BLaER1 (cell line): Measurements from ENCODE around the gene NEK2.
"Not testable (repeated sequence)": the region's sequence is repeated elsewhere in the genome, so short reads cannot be mapped to it uniquely, and the experiment has no call there.

Source experiments
- H3K27ac ChIP-seq: shearing (Covaris generic); formaldehyde crosslinking; 2 replicates; pipeline ENCODE4 v1.8.1; 2022
- H3K27me3 ChIP-seq: shearing (Covaris generic); formaldehyde crosslinking; 2 replicates; pipeline ENCODE4 v1.8.1; 2022
- H3K36me3 ChIP-seq: shearing (Covaris generic); formaldehyde crosslinking; 2 replicates; pipeline ENCODE4 v1.8.1; 2022
- H3K4me1 ChIP-seq: shearing (Covaris generic); formaldehyde crosslinking; 2 replicates; pipeline ENCODE4 v1.8.1; 2022
- H3K4me2 ChIP-seq: shearing (Covaris generic); formaldehyde crosslinking; 2 replicates; pipeline ENCODE4 v1.8.1; 2022
- H3K4me3 ChIP-seq: shearing (Covaris generic); formaldehyde crosslinking; 2 replicates; pipeline ENCODE4 v1.8.1; 2022
- H3K9ac ChIP-seq: shearing (Covaris generic); formaldehyde crosslinking; 2 replicates; pipeline ENCODE4 v1.8.1; 2022
- H3K9me3 ChIP-seq: shearing (Covaris generic); formaldehyde crosslinking; 2 replicates; pipeline ENCODE4 v1.8.1; 2022
- H4K20me1 ChIP-seq: shearing (Covaris generic); formaldehyde crosslinking; 2 replicates; pipeline ENCODE4 v1.8.1; 2022
- Cebpa-rat ChIP-seq: shearing (Covaris generic); IDR thresholded peaks from 2 replicates; pipeline ENCODE4 v1.8.1; 2022

Gene NEK2

GRCh38 chr1:211634461-211634860 is 41.0 kb downstream of the NEK2 start:
- no peak for TF ChIP-seq Cebpa-rat
- H4K20me1 ChIP-seq: peaks cover 22% of the 10 kb centered on the region; the same call in 1 of the 2 replicates
- peaks cover 20% of the 10 kb centered on the region for H3K4me1 ChIP-seq
- no peak overlapping the region for H3K4me3 ChIP-seq
- no peaks in the 10 kb centered on the region for H3K36me3 ChIP-seq
- H3K9me3 ChIP-seq: no peaks in the 10 kb centered on the region
- H3K4me2 ChIP-seq: no peak overlapping the region
- peaks cover 42% of the 10 kb centered on the region for H3K27me3 ChIP-seq
- no peak overlapping the region for H3K9ac ChIP-seq
- H3K27ac ChIP-seq: no peak overlapping the region

GRCh38 chr1:211633524-211633846 is 41.9 kb downstream of the NEK2 start:
- Histone ChIP-seq H3K4me3 (no peak overlapping the region), H3K9ac (no peak overlapping the region), H3K27ac (no peak overlapping the region), H4K20me1 (peaks cover 22% of the 10 kb centered on the region; the same call in 1 of the 2 replicates), H3K4me1 (peaks cover 20% of the 10 kb centered on the region), H3K4me2 (peak overlapping the region; percentile 75), H3K36me3 (no peaks in the 10 kb centered on the region), H3K27me3 (peaks cover 44% of the 10 kb centered on the region), H3K9me3 (no peaks in the 10 kb centered on the region)
- TF ChIP-seq Cebpa-rat: no peak

- no peak for TF ChIP-seq Cebpa-rat
- Histone ChIP-seq H3K27me3 (peaks cover 47% of the 10 kb centered on the region), H3K27ac (no peak overlapping the region), H3K36me3 (no peaks in the 10 kb centered on the region), H3K4me1 (peaks cover 20% of the 10 kb centered on the region), H4K20me1 (peaks cover 22% of the 10 kb centered on the region; the same call in 1 of the 2 replicates), H3K9ac (no peak overlapping the region), H3K4me2 (peak overlapping the region; percentile 75), H3K9me3 (no peaks in the 10 kb centered on the region), H3K4me3 (no peak overlapping the region; the same call in 1 of the 2 replicates)
Observed at GRCh38 chr1:211632808-211633523, 42.5 kb downstream of the NEK2 start.

- Histone ChIP-seq H3K27ac (no peak overlapping the region), H3K4me1 (peaks cover 20% of the 10 kb centered on the region), H3K9me3 (no peaks in the 10 kb centered on the region), H3K36me3 (no peaks in the 10 kb centered on the region), H3K4me2 (peak overlapping the region; percentile 75), H4K20me1 (peaks cover 22% of the 10 kb centered on the region; the same call in 1 of the 2 replicates), H3K9ac (no peak overlapping the region), H3K4me3 (no peak overlapping the region), H3K27me3 (peaks cover 47% of the 10 kb centered on the region)
- no peak for TF ChIP-seq Cebpa-rat
Observed at GRCh38 chr1:211632117-211632807, 43.2 kb downstream of the NEK2 start.

- Histone ChIP-seq H3K4me1 (peaks cover 20% of the 10 kb centered on the region), H3K4me3 (no peak overlapping the region), H3K9ac (no peak overlapping the region), H3K4me2 (no peak overlapping the region), H3K27me3 (peaks cover 47% of the 10 kb centered on the region), H3K27ac (no peak overlapping the region), H3K9me3 (no peaks in the 10 kb centered on the region), H3K36me3 (no peaks in the 10 kb centered on the region), H4K20me1 (peaks cover 22% of the 10 kb centered on the region; the same call in 1 of the 2 replicates)
- TF ChIP-seq Cebpa-rat: no peak
Observed at GRCh38 chr1:211631168-211631567, 44.3 kb downstream of the NEK2 start.

- H3K27ac ChIP-seq: no peak overlapping the region
- H3K4me2 ChIP-seq: no peak overlapping the region
- peaks cover 22% of the 10 kb centered on the region; the same call in 1 of the 2 replicates for H4K20me1 ChIP-seq
- H3K9ac ChIP-seq: no peak overlapping the region
- H3K4me1 ChIP-seq: peaks cover 20% of the 10 kb centered on the region
- no peak overlapping the region for H3K4me3 ChIP-seq
- H3K9me3 ChIP-seq: no peaks in the 10 kb centered on the region
- peaks cover 47% of the 10 kb centered on the region for H3K27me3 ChIP-seq
- no peak for TF ChIP-seq Cebpa-rat
- no peaks in the 10 kb centered on the region for H3K36me3 ChIP-seq
Observed at GRCh38 chr1:211630236-211631081, 45.0 kb downstream of the NEK2 start.

- TF ChIP-seq Cebpa-rat: no peak
- Histone ChIP-seq H3K4me2 (no peak overlapping the region), H3K27ac (no peak overlapping the region), H4K20me1 (peaks cover 15% of the 10 kb centered on the region; the same call in 1 of the 2 replicates), H3K4me3 (no peak overlapping the region), H3K9ac (no peak overlapping the region), H3K4me1 (peaks cover 19% of the 10 kb centered on the region), H3K27me3 (peaks cover 38% of the 10 kb centered on the region), H3K36me3 (no peaks in the 10 kb centered on the region), H3K9me3 (no peaks in the 10 kb centered on the region)
Observed at GRCh38 chr1:211628417-211628816, 47.0 kb downstream of the NEK2 start.

- TF ChIP-seq Cebpa-rat: no peak
- peaks cover 27% of the 10 kb centered on the region for H3K27me3 ChIP-seq
- H3K4me2 ChIP-seq: no peak overlapping the region
- no peaks in the 10 kb centered on the region for H3K36me3 ChIP-seq
- H3K4me3 ChIP-seq: no peak overlapping the region
- peaks cover 10% of the 10 kb centered on the region for H3K4me1 ChIP-seq
- no peaks in the 10 kb centered on the region for H3K9me3 ChIP-seq
- no peak overlapping the region for H3K27ac ChIP-seq
- H4K20me1 ChIP-seq: peaks cover 4% of the 10 kb centered on the region; the same call in 1 of the 2 replicates
- H3K9ac ChIP-seq: no peak overlapping the region
Observed at GRCh38 chr1:211627259-211627658, 48.2 kb downstream of the NEK2 start.

GRCh38 chr1:211625866-211626265 is 49.6 kb downstream of the NEK2 start:
- H3K9ac ChIP-seq, H4K20me1 ChIP-seq, H3K9me3 ChIP-seq, H3K4me1 ChIP-seq, H3K4me2 ChIP-seq, H3K27ac ChIP-seq, H3K36me3 ChIP-seq, H3K4me3 ChIP-seq: not testable (repeated sequence)
- H3K27me3 ChIP-seq: peaks cover 13% of the 10 kb centered on the region
